Skeletal muscle tissue (tissue), 4 donors: ENCODE results near the gene RAB31. TPM values are rescaled to one million over a fixed set of nuclear protein-coding genes. Genes with fewer than 3 reads are reported as not detected.
"Not testable (repeated sequence)": the region's sequence is repeated elsewhere in the genome, so short reads cannot be mapped to it uniquely, and the experiment has no call there.

ENCODE experiments used
- H3K27ac ChIP-seq: one replicate; pipeline ENCODE4 v1.7.0; 2013; ENCODE audit warnings: mild to moderate bottlenecking, low read depth, low read length, inconsistent platforms
- H3K27me3 ChIP-seq, 3 donors: one replicate each; pipeline ENCODE4 v1.7.0; 2013; ENCODE audit warnings: low read length in 3 of 3; ENCODE audit not compliant: control insufficient read depth in 3 of 3, insufficient read depth in 3 of 3
- H3K36me3 ChIP-seq, 3 donors: one replicate each; pipeline ENCODE4 v1.7.0; 2013; ENCODE audit warnings: low read length in 3 of 3; ENCODE audit not compliant: control insufficient read depth in 3 of 3, insufficient read depth in 3 of 3
- H3K4me1 ChIP-seq, 3 donors: one replicate each; pipeline ENCODE4 v1.7.0; 2013; ENCODE audit warnings: low read length in 3 of 3, mild to moderate bottlenecking in 3 of 3; ENCODE audit not compliant: control insufficient read depth in 3 of 3, insufficient read depth in 3 of 3
- H3K4me3 ChIP-seq, 3 donors: one replicate each; pipeline ENCODE4 v1.7.0; 2013; ENCODE audit warnings: low read length in 3 of 3
- H3K9ac ChIP-seq, 3 donors: one replicate each; pipeline ENCODE4 v1.7.0; 2013; ENCODE audit warnings: low read length in 3 of 3, mild to moderate bottlenecking in 3 of 3, moderate library complexity in 2 of 3, low read depth in 1 of 3
- H3K9me3 ChIP-seq, 3 donors: one replicate each; pipeline ENCODE4 v1.7.0; 2013; ENCODE audit warnings: low read length in 3 of 3; ENCODE audit not compliant: control insufficient read depth in 3 of 3
- total RNA-seq: library from RNA; depleted of rRNA; stranded (reverse); fragments of >200 nt; gene quantifications from one replicate; pipeline ENCODE4 v1.2.3, GENCODE V29; 2014
- donor health status: Osteomylitis.

The RAB31 gene
- total RNA-seq, 1 donor from 2014 or later: 16.7 TPM

DNA sequence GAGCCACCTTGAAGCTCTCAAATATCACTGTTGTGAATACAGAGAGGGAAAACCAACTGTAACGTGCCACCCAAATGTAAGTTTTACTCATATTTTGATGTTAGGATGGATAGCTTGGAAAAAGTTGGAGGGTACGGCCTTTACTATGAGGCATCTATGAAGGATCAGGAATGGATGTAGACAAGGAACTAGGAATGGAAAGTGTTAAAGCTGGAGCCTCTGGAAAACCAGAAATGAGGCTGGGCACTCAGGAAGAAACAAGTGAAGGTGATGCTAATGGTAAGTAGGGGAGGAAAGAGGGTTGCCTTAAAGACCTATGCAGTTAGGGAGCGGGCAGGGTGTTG, 177.9 kb downstream of the RAB31 start:
- Histone ChIP-seq H3K4me3 (no peak overlapping the region), H3K36me3 (no peaks in the 10 kb centered on the region), H3K9ac (no peak overlapping the region), H3K9me3 (no peaks in the 10 kb centered on the region), H3K27me3 (no peaks in the 10 kb centered on the region), H3K4me1 (no peaks in the 10 kb centered on the region), H3K27ac (no peak overlapping the region)

DNA sequence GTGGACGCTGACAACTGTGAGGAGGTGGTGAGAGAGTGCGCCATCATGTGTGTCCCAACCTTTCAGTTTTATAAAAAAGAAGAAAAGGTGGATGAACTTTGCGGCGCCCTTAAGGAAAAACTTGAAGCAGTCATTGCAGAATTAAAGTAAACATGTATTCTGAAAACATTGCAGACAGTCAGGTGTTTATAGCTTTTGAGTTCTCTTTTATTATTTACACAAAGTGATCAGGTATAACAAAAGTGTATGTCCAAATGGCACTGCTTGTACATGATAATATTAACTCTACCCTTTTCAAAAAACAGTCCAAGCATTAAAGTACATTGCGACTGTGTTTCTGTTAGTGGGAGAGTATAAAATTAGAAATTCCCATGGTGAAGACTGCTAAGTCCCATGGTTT, 179.9 kb downstream of the RAB31 start:
- H3K9me3 ChIP-seq: no peaks in the 10 kb centered on the region
- H3K36me3 ChIP-seq: no peaks in the 10 kb centered on the region
- H3K4me1 ChIP-seq: no peaks in the 10 kb centered on the region
- H3K9ac ChIP-seq: no peak overlapping the region
- no peak overlapping the region for H3K4me3 ChIP-seq
- no peaks in the 10 kb centered on the region for H3K27me3 ChIP-seq
- no peak overlapping the region for H3K27ac ChIP-seq

DNA sequence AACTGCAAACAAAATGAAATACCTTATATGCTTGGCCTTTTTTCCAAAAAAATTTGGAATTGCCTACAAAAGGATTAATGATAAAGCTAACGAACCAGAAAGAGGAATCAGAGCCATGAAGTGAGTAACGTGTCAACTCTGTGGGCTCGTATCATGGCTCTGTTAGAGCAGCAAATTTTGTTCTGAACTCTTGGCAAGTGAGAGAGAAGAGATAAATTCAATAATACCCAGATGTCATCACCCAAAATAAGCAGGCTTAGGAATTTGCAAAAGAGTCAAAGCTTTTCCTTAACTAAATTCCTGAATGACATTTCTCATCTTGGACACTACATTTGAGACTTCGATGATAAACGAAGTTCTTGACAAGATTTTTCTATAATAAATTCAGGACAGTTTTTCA, 182.1 kb downstream of the RAB31 start:
- Histone ChIP-seq H3K27ac (no peak overlapping the region), H3K27me3 (no peaks in the 10 kb centered on the region), H3K9me3 (no peaks in the 10 kb centered on the region), H3K36me3 (no peaks in the 10 kb centered on the region), H3K4me3 (no peak overlapping the region), H3K4me1 (no peaks in the 10 kb centered on the region), H3K9ac (no peak overlapping the region)

- Histone ChIP-seq H3K27ac (no peak overlapping the region), H3K27me3 (no peaks in the 10 kb centered on the region), H3K4me3 (no peak overlapping the region), H3K4me1 (no peaks in the 10 kb centered on the region), H3K9ac (no peak overlapping the region), H3K9me3 (no peaks in the 10 kb centered on the region), H3K36me3 (no peaks in the 10 kb centered on the region)
Observed at GRCh38 chr18:9890957-9891356, 182.9 kb downstream of the RAB31 start.

DNA sequence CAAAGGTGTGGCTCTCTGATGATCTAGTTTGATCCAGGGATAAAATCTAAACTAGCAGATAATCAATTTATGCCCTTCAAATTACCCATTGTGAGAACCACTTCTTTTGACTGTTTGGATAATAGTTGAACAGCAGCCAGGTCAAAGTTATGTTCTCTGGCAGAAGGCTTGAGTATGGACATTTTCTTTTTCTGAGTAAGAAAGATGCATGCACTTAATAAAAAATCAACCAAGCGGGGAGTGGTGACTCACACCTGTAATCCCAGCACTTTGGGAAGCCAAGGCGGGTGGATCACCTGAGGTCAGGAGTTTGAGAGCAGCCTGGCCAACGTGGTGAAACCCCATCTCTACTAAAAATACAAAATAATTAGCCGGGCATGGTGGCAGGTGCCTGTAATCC, 183.4 kb downstream of the RAB31 start:
- H3K9ac ChIP-seq, H3K36me3 ChIP-seq, H3K27me3 ChIP-seq, H3K27ac ChIP-seq, H3K9me3 ChIP-seq, H3K4me1 ChIP-seq, H3K4me3 ChIP-seq: not testable (repeated sequence)

DNA sequence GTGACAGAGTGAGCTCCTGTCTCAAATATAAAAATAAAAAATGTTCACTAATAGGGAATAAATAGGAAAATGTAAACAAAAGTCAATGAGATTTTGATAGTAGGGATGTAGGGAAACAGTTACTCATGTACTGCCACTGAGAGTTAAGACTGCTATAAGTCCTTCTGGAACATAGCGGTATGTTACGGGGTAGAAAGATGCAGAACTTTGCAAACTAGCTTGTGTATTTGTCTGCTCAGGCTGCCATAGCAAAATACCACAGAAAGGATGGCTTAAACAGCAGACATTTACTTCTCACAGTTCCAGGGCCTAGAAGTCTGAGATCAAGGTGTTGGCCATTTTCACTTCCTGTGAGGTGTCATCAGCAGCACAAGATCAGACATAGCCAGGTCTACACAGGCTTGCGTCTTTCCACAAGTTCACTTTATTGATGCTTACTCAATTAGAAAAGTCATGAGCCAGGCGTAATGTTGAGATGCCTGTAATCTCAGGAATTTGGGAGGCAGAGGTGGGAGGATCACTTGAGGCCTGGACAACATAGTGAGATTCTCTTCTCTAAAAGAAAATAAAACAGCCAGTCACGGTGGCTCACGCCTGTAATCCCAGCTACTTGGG, 186.5 kb downstream of the RAB31 start:
- Histone ChIP-seq H3K27me3 (no peaks in the 10 kb centered on the region), H3K9ac (no peak overlapping the region), H3K4me3 (no peak overlapping the region), H3K27ac (no peak overlapping the region), H3K36me3 (no peaks in the 10 kb centered on the region), H3K9me3 (no peaks in the 10 kb centered on the region), H3K4me1 (no peaks in the 10 kb centered on the region)

GRCh38 chr18:9897129-9897528, 189.0 kb downstream of the RAB31 start:
- Histone ChIP-seq H3K27me3 (no peaks in the 10 kb centered on the region), H3K36me3 (no peaks in the 10 kb centered on the region), H3K27ac (no peak overlapping the region), H3K9ac (no peak overlapping the region), H3K4me3 (no peak overlapping the region), H3K9me3 (no peaks in the 10 kb centered on the region), H3K4me1 (no peaks in the 10 kb centered on the region)

GRCh38 chr18:9897787-9898291, 189.7 kb downstream of the RAB31 start:
- H3K27me3 ChIP-seq, H3K9ac ChIP-seq, H3K9me3 ChIP-seq, H3K4me3 ChIP-seq, H3K36me3 ChIP-seq, H3K27ac ChIP-seq, H3K4me1 ChIP-seq: not testable (repeated sequence)

DNA sequence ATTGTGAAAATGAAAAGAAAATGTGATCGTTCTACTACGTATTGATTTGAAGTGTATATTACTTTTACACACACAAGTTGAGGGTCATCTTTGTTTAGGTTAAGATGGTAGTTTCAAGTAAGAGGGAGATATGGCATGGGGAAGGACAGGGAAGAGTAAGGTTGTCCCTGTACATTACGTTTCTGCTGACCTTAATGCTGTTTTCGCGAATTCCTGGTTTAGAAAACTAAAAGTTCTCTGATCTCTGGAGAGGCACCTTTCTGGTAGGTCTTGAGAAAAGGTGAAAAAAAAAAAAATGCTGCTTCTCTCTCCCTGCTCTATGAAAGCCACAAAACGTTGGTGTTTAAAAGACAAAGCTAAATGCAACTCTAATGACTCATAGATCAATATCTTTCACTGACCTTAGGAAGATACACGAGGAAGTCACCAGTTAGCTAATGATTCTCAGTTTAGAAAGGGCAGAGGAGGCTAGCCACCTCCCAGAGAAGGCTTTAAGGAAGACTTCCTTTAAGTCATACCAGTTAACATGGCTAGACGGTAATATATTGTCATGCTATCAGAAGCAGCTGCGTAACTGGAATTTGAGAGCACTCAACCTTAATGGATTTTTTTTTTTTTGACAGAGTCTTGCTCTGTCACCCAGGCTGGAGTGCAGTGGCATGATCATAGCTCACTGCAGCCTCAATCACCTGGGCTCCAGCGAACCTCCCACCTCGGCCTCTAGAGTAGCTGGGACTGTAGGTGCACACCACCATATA, 190.9 kb downstream of the RAB31 start:
- H3K27ac ChIP-seq: no peak overlapping the region
- peaks cover 0 to 3% (median 0%) of the 10 kb centered on the region in 3 donors for H3K4me1 ChIP-seq
- no peaks in the 10 kb centered on the region for H3K27me3 ChIP-seq
- no peak overlapping the region for H3K9ac ChIP-seq
- no peaks in the 10 kb centered on the region for H3K36me3 ChIP-seq
- H3K9me3 ChIP-seq: no peaks in the 10 kb centered on the region
- H3K4me3 ChIP-seq: no peak overlapping the region

- H3K9ac ChIP-seq, H3K27ac ChIP-seq, H3K4me1 ChIP-seq, H3K27me3 ChIP-seq, H3K4me3 ChIP-seq, H3K36me3 ChIP-seq, H3K9me3 ChIP-seq: not testable (repeated sequence)
Observed at GRCh38 chr18:9899550-9899930, 191.4 kb downstream of the RAB31 start.
